CD4-positive, alpha-beta T cell (primary cell): ENCODE results near the gene TNFAIP2. TPM values are rescaled to one million over a fixed set of nuclear protein-coding genes. Genes with fewer than 3 reads are reported as not detected.

ENCODE experiments used
- ATAC-seq: fragments of 200-7000 bp; cut with Tn5 transposase; one replicate; pipeline ENCODE4 v1.10.0; 2022; ENCODE audit warnings: mild to moderate bottlenecking; ENCODE audit not compliant: poor library complexity
- CTCF ChIA-PET: fragments of 350-600 bp; sonication (Branson Sonifier 250); formaldehyde crosslinking; loops from one replicate; lab custom pipeline; 2021; ENCODE audit warnings: antibody characterized with exemption, inconsistent platforms; lab: Charles Lee
- POLR2A ChIA-PET: fragments of 350-600 bp; sonication (Branson Sonifier 250); formaldehyde crosslinking; loops from one replicate; lab custom pipeline; 2021; ENCODE audit warnings: antibody characterized with exemption, inconsistent platforms; lab: Charles Lee
- DNase-seq, 14 experiments: peaks; one replicate each; pipeline ENCODE4 v3.0.0-alpha.2; 2013 to 2020; ENCODE audit warnings: mixed read lengths in 2 of 14
- H3K27ac ChIP-seq, 2 donors: one replicate each; pipeline versions ENCODE4 v1.5.1 to v1.7.0; 2013; ENCODE audit warnings: low read length in 2 of 2, low read depth in 1 of 2, mild to moderate bottlenecking in 1 of 2
- H3K27me3 ChIP-seq, 2 experiments: 1 replicate in 1 of 2; 2 replicates in 1 of 2; pipeline versions ENCODE4 v1.6.1 to v1.7.0; 2013; ENCODE audit warnings: low read length in 2 of 2, control low read depth in 1 of 2, mild to moderate bottlenecking in 1 of 2, moderate library complexity in 1 of 2; ENCODE audit not compliant: insufficient read depth in 2 of 2, control insufficient read depth in 1 of 2
- H3K36me3 ChIP-seq: one replicate; pipeline ENCODE4 v1.6.1; 2013; ENCODE audit warnings: low read length, control low read depth; ENCODE audit not compliant: insufficient read depth
- H3K4me1 ChIP-seq: one replicate; pipeline ENCODE4 v1.6.1; 2013; ENCODE audit warnings: low read length, control low read depth; ENCODE audit not compliant: insufficient read depth
- H3K4me3 ChIP-seq: one replicate; pipeline ENCODE4 v1.5.1; 2013; ENCODE audit warnings: mild to moderate bottlenecking, low read length, moderate library complexity
- H3K9me3 ChIP-seq, 2 experiments: 1 replicate in 1 of 2; 2 replicates in 1 of 2; pipeline versions ENCODE4 v1.6.1 to v1.7.0; 2013; ENCODE audit warnings: low read length in 2 of 2, mild to moderate bottlenecking in 2 of 2, control low read depth in 1 of 2, moderate library complexity in 1 of 2; ENCODE audit not compliant: control insufficient read depth in 1 of 2, insufficient read depth in 1 of 2
- H3K27ac Mint-ChIP-seq: one replicate; pipeline ENCODE4 v1.8.0; 2020; ENCODE audit warnings: mixed read lengths
- H3K27me3 Mint-ChIP-seq: one replicate; pipeline ENCODE4 v1.8.0; 2021; ENCODE audit warnings: mixed read lengths
- H3K36me3 Mint-ChIP-seq: one replicate; pipeline ENCODE4 v1.8.0; 2021; ENCODE audit warnings: low read depth, mixed read lengths
- H3K4me1 Mint-ChIP-seq: one replicate; pipeline ENCODE4 v1.8.0; 2021; ENCODE audit warnings: low read depth, mixed read lengths
- H3K4me3 Mint-ChIP-seq: one replicate; pipeline ENCODE4 v1.8.0; 2020; ENCODE audit warnings: mild to moderate bottlenecking, mixed read lengths
- H3K9me3 Mint-ChIP-seq: one replicate; pipeline ENCODE4 v1.8.0; 2020; ENCODE audit warnings: mixed read lengths
- intact Hi-C, 2 experiments: fragments of 100-400 bp; cut with DNase I in 1 of 2; cut with micrococcal nuclease in 1 of 2; formaldehyde crosslinking; loops; one replicate each; pipeline versions ENCODE4 v1.15.1 to v1.9.0; 2023 to 2025; cut with DNase I, micrococcal nuclease
- total RNA-seq, 174 experiments: library from RNA in 2 of 174; stranded (reverse) in 2 of 174; gene quantifications; one replicate each; pipeline ENCODE4 v1.2.3 and lab custom pipeline; 2021 to 2026
- TF ChIP-seq, protein P1 (sequence below): fragments of 200-600 bp; IDR thresholded peaks from one replicate; pipeline ENCODE4 v1.8.0; 2022; ENCODE audit warnings: antibody characterized with exemption, mild to moderate bottlenecking

TNFAIP2 gene
- total RNA-seq, 2 experiments from 2014 or later = 4.4 to 6.1 TPM

DNA sequence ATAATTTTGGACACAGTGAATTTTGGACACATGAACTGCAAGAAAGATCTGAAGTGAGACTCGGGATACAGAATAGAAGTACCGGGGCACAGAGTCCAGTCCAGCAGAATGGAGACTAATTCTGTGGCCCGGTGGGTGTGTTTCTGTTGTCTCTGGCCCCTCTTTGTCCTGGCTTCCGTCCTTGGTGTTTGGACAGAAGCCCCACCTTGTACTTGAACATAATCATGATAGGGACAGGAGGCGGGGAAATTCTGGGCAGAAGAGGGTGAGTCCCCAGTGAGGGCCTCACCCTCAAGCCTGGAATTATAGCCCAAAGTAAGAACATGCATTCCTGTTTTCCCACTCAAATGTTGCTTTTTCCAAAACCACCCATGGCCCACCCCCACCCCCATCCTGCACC is 39.9 kb downstream of the TNFAIP2 start:
- Mint-ChIP-seq H3K9me3 (no peaks in the 10 kb centered on the region), H3K36me3 (no peaks in the 10 kb centered on the region), H3K4me3 (no peak overlapping the region), H3K27ac (no peak overlapping the region), H3K27me3 (peaks cover 16% of the 10 kb centered on the region), H3K4me1 (no peaks in the 10 kb centered on the region)
- Histone ChIP-seq H3K4me1 (peaks cover 9% of the 10 kb centered on the region), H3K4me3 (no peak overlapping the region), H3K9me3 (no peaks in the 10 kb centered on the region), H3K36me3 (no peaks in the 10 kb centered on the region), H3K27ac (no peak overlapping the region), H3K27me3 (peaks cover 0 to 2% of the 10 kb centered on the region in 2 experiments)
- TF ChIP-seq, protein P1, sequence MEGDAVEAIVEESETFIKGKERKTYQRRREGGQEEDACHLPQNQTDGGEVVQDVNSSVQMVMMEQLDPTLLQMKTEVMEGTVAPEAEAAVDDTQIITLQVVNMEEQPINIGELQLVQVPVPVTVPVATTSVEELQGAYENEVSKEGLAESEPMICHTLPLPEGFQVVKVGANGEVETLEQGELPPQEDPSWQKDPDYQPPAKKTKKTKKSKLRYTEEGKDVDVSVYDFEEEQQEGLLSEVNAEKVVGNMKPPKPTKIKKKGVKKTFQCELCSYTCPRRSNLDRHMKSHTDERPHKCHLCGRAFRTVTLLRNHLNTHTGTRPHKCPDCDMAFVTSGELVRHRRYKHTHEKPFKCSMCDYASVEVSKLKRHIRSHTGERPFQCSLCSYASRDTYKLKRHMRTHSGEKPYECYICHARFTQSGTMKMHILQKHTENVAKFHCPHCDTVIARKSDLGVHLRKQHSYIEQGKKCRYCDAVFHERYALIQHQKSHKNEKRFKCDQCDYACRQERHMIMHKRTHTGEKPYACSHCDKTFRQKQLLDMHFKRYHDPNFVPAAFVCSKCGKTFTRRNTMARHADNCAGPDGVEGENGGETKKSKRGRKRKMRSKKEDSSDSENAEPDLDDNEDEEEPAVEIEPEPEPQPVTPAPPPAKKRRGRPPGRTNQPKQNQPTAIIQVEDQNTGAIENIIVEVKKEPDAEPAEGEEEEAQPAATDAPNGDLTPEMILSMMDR = no peak
- intact Hi-C loops = no loop called here
- CTCF ChIA-PET = no interaction called here
- DNase-seq (no peak), ATAC-seq (no peak)
- POLR2A ChIA-PET = no interaction called here

- H3K4me3 ChIP-seq = no peak overlapping the region
- no peak overlapping the region for H3K4me3 Mint-ChIP-seq
- ChIA-PET POLR2A (no interaction called here), CTCF (no interaction called here)
- no peaks in the 10 kb centered on the region for H3K36me3 Mint-ChIP-seq
- H3K36me3 ChIP-seq = no peaks in the 10 kb centered on the region
- peaks cover 9% of the 10 kb centered on the region for H3K4me1 ChIP-seq
- intact Hi-C loops = no loop called here
- DNase-seq (no peak), ATAC-seq (no peak)
- peaks cover 0 to 2% of the 10 kb centered on the region in 2 experiments for H3K27me3 ChIP-seq
- TF ChIP-seq, protein P1 = no peak
- H3K9me3 Mint-ChIP-seq = no peaks in the 10 kb centered on the region
- H3K4me1 Mint-ChIP-seq = no peaks in the 10 kb centered on the region
- H3K27ac ChIP-seq = no peak overlapping the region
- H3K27me3 Mint-ChIP-seq = peaks cover 16% of the 10 kb centered on the region
- peaks cover 0 to 2% of the 10 kb centered on the region in 2 experiments for H3K9me3 ChIP-seq
- H3K27ac Mint-ChIP-seq = no peak overlapping the region
Measured at GRCh38 chr14:103164006-103164405, 40.7 kb downstream of the TNFAIP2 start.

- ATAC-seq = no peak
- no peak for DNase-seq
- intact Hi-C loops = no loop called here
- POLR2A ChIA-PET = no interaction called here
- Mint-ChIP-seq H3K4me3 (no peak overlapping the region), H3K36me3 (no peaks in the 10 kb centered on the region), H3K27ac (no peak overlapping the region), H3K9me3 (no peaks in the 10 kb centered on the region), H3K4me1 (no peaks in the 10 kb centered on the region), H3K27me3 (peaks cover 16% of the 10 kb centered on the region)
- CTCF ChIA-PET = no interaction called here
- no peak overlapping the region for H3K4me3 ChIP-seq
- TF ChIP-seq, protein P1 = no peak
- no peaks in the 10 kb centered on the region for H3K36me3 ChIP-seq
- H3K4me1 ChIP-seq = peaks cover 9% of the 10 kb centered on the region
- H3K27ac ChIP-seq = no peak overlapping the region
- H3K27me3 ChIP-seq = peaks cover 0 to 2% of the 10 kb centered on the region in 2 experiments
- H3K9me3 ChIP-seq = peaks cover 0 to 9% of the 10 kb centered on the region in 2 experiments
Measured at GRCh38 chr14:103164779-103165178, 41.5 kb downstream of the TNFAIP2 start.
